ENCODE measurements around the gene CNGB1.

- TF ChIP-seq CTCF (IDR thresholded peaks at IDR 0.05) = no peak
- no peak for TF ChIP-seq POLR2A (IDR thresholded peaks at IDR 0.05)
Observed at GRCh38 chr16:58019866-58020538, 49.1 kb upstream of the CNGB1 start.
